OCI-M2 (cell line): ENCODE data around the gene LAMB1.

ENCODE experiments used
- DNase-seq: peaks from one replicate; lab custom pipeline; 2025; ENCODE audit not compliant: unreplicated experiment; lab: John Stamatoyannopoulos, UW

Gene LAMB1

DNA sequence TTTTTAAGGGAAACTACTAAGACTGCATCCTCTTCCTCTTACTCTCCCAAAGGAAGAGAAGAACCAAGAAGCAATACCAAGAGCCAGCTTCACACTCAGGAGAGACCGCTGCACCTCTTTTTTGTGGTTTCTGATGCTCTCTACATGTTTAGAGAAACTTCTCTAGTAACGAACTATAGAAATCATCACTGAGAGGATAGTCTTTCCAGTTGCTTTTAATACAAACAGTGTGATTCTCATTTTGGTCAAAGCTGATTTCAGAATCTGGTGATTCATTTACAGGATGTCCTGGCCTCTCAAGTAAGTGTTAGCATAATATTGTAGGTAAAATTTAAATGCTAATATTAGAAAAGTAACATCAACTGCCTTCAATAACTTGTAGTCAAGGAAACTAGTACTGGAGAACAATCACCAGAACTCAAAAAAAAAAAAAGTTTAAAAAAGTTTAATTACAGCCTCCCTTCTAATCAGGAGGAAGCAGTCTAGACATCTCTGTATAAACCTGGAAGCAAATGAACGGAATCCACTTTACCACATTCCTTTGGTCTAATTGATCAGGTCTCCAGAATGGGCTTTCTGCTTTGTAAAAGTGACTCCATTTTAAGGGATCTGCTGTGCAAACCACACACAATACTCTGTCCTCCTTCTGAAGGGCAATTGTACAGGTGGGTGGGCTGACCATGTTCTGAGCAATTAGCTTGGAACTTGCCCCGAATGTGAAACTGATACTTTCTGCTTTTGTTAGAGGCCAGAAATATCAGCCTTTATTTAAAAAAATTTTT lies 3.0 kb downstream of the LAMB1 start:
- DNase-seq: no peak

DNA sequence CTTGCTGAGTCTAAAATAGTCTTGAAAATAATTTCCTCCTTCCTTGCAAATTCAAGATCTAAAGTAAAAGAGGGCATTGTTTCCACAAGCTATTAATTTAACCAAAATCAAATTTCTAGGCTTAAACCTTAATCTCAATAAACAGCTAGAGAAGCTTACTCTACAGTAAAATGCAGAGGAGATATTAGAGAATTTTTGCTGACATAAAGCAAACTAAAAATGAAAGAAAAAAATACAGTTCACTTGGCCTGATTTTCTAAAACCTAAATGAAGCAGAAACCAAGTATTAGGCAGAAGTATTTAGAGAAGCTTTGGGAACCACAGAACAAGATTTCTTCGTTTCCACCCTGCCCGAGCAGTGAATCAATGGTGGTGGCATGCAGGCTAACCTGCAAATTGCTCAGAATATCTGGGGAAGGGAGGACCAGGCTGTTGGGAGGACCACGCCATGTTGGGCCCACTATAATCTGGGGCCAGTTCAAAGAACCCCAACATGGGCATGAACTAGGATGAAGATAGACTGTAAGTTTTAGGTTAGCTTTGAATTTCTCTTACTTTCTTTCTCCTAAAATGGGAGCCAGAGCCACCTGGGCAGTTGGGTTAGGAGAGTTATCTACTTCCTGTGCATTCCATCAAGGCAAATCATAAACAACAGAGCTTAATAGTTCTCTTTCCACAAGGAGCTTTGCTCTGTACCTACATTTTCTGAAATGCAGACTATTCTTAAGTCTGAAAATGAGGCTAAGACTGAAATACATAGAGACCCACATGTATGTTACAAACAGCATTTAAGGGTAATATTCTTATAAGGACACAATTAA lies 4.1 kb downstream of the LAMB1 start:
- no peak for DNase-seq

DNA sequence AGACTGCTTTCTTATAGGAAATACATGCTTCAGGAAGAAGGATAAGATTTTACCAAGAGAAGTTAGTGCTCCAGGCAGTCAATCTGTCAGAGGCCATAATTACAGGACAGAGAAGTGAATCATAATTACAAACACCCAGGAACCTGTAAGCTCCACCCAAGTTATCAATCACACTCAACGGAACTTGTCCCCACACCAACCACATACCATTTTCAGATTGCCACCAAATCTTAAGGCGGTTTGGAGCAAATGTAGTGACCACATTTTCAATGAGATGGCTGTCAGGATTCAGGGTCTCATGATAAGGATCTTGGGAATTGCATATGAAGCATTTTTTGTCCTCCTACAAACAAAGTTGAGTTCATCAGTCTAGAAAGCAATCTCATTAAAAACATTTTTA lies 4.8 kb downstream of the LAMB1 start:
- no peak for DNase-seq

DNA sequence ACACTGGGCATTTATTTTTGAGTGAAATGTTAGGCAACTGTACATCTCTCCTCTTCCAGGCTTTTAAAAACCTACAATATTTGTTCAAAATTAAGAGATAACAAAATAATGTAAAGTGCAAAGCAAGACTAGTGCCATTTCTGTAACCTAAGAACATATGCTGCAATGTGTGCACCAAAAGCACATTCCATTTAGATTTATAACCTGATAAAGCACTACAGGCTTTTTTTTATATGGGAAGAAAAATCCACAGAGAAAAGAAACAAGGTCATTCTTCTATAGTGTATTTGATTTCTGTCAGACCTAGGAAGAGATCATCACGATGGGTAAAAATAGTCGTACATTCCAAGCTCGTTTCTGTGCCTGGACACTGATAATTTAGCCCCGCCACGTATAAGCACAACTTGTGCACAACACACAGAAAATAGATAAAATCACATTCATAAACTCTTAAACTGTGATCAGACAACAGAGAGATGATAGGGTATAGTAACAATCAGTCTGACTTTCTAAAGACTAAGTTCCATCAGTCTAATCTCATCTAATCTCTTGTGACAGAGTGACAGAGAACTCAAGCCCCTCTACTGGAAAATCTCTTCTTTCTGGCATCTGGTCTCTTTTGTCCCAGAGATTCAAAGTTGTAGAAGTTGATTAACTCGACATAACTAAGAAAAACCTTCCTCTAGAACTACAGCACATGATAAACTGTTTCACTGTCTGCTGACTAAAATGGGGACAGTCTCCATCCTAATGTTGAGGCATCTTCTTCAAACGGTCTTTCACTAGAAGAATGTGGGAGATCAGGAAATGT lies 6.7 kb downstream of the LAMB1 start:
- no peak for DNase-seq

DNA sequence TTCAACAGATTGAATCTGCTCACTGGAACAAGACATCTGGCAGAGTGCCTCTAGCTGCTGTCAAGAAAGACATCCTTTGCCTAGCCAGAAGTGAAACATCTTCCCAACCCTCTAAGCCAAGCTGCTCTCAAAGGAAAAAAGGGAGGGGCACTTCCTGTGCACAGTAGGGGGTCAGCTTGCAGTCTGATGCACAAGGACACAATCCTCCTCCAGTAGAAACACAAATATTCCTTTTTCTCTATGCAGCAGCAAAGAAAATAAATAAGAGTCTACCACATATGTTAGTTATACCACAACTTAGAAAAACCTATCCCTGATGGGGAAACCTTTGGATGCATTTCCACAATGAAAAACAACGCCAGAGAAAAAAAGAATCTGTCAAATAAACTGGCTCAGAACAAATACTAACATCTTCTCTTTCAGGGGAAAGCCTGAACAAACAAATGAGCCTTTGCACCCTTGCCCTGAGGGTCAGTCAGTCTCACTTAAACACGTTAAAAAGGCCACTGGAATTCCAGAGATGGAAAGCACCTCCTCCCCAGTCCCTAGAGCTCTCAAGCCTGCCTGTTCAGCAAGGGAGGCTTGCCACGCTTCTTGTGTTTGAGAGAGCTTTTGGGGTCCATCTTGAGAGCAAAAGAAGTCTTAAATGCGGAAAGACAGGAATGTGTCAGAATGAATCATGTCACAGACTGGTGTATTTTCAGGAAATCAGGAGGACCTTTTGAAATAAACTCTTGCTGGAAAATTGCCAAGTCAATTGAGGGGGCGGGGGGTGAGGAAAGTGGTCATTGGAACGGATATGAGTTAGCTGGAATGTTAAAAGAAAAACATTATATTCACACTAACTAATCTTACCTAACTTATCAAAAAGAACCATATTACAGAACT lies 7.5 kb downstream of the LAMB1 start:
- no peak for DNase-seq

DNA sequence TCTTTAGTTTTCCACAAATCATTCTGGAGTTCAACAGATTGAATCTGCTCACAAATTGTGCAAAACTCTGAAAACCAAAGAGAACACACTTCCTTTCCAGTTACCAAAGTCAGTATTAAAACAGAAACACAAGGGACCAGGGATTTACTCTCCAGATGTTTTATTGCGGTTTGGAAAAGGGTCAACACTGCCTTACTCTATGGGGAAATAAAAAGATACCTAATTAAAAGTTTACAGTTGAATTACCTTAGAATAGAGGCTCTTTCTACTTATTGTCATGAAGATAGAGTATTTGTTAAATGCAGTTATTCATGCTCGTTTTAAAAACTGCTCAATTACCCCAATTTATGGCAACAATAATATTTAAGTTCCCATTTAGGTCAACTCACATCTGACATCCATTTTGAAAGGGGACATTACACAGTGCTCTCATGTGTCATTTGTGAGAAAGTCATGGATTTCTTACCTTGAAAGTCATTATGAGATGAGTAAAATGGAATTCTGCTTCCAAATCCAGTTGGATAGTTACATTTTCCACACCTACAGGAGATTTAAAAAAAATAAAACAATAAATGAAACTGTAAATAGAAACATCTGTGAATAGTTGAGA lies 8.4 kb downstream of the LAMB1 start:
- no peak for DNase-seq

DNA sequence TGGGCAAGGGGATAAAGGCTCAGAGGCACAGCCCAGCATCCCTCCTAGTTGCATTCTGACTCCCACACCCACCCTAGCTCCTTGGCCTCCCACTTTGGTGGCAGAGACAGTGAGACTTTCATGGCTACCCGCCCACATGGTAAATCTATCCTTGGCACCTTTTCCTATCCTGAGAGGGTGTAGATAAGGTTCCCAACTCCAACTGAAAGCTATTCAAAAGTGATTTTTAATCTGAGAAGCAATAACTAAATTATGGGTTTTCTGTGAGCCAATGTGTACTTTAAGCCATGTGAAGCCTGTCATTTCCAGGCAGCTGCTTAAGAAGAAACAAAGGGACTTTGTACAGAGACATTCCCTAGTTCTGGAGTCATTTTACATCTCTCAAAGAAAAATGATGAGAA lies 9.1 kb downstream of the LAMB1 start:
- no peak for DNase-seq

DNA sequence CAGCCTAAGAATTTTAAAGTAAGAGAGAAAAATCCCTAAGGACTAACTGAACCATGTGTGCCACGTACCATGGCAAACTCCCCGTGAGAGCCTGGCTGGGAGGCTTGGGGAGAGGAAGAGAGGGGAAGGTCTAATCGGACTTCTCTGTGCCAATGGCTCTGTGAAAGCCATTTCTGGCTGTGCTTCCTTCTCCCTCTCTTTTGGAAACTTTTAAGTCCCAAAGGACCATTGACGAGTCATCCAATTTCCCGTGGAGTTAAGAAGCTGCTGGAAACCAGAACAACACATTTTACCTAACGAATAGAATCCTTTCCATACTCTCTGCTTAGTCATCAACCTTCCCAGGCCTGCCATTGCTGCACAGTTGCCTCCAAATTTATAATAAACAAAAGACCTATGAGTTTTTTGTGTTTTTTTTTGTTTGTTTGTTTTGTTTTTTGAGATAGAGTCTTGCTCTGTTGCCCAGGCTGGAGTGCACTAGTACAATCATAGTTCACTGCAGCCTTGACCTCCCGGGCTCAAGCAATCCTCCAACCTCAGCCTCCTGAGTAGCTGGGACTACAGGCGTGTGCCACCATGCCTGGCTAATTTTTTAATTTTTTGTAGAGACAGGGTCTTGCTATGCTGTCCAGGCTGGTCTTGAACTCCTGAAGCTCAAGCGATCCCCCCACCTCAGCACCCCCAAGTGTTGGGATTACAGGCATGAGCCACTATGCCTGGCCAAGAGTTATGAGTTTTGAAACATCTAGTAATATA lies 13.2 kb downstream of the LAMB1 start:
- no peak for DNase-seq

DNA sequence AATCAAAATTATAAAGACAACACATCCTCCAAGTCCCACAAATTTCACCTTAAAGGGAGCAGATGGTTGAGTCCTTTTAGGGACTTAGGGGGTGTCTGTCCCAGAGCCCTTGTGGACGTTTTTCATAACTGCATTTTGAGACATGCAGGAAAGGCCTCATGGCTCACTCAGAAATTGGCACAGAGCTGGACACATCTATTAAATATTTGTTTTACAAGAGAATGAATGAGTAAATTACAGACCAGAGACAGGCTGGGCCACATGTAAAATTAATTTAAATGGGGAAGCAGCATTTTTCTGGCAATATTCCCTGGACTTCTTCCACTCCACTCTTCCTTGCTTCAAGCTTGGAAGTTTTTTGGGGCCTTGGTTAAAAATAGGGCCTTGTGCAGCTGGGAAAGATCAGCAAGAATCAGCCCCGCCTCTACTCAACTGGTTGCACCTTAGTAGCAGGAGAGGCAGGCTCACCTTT lies 20.0 kb downstream of the LAMB1 start:
- no peak for DNase-seq

DNA sequence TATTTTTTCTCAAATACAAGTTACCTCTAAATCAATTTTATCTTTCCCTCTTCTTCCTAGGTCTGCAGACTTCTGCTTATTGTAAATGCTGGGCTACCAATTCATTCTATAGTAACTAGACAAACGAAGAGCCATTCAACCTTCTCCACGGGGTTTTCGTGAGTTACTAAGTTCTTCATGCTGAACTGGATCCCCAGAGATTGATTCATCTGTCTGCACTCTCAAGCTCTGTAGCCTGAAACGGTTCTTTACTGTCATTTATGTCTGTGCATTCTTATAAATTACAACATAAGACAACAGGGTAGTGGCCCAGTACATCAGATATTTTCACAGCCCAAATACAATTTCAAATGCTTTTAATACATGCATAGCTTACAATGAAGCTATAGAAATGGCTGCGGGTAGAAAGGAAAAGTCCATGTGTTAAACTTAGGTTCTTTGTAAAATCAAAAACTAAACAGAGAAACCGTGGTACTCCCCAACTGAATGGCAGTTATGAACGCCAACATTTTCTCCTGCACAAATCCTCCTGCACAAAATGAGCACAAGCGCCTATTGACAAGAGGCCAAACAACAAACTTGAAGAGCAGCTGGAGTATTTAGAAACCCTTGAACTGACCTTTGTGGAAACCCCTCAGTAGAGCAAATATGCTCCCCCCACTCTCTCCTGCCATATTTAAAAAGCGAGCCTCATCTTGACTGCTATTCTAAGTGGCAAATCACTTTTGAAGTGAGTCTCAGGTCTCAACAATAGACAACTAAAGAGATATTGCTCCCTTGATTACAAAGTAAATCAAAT lies 20.7 kb downstream of the LAMB1 start:
- no peak for DNase-seq

DNA sequence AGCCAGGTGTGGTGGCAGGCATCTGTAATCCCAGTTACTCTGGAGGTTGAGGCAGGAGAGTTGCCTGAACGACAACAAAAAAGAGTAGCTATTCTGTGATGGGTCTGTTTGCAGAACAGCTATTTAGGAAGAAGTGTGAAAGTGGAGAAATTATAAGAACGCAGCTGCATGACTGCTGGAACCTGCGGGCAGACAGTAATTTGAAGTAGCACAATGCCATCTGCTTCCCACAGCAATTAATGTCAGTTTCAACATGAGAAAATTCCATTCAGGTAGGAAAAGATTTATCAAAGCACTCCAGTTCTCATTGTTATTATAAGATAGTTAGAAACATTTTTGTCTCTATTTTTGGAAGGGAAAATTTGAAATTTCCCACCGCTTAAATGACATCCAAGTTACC lies 21.5 kb downstream of the LAMB1 start:
- no peak for DNase-seq

DNA sequence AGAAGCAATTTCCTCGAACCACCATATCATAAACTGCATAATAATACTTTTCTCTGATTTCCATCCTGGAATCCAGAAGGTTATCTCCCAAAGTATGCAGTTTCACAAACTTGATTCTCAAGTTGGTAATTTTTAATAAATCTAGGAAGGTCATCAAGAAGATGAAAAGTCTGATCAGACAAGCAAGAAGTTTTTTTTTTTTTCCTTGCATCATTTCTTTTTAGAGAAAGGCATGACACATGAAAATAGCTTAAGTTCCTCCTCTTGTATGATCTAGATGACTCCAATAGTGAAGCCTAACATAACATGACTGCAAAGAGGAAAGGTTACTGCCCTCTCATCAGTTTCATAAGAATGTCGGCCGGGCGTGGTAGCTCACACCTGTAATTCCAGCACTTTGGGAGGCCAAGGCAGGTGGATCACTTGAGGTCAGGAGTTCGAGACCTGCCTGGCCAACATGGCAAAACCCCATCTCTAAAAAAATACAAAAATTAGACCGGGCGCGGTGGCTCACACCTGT lies 22.2 kb downstream of the LAMB1 start:
- no peak for DNase-seq

DNA sequence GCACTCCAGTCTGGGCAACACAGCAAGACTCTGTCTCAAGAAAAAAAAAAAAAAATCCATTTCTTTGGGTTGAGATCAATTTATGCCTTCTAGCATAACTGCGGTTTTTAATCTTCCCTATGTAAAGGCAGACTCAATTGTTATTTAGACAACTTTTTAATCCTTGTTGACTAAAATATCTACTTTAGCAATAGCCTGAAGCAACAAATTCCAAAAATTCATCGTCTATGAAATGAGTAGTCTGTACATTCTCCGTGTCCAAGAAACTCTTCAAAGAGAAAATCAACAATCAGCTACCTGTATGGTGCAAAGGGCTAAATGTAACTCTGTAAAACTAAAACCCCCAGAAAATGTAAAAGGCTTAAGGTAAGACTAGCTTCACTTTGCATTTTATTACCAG lies 22.8 kb downstream of the LAMB1 start:
- DNase-seq: no peak

DNA sequence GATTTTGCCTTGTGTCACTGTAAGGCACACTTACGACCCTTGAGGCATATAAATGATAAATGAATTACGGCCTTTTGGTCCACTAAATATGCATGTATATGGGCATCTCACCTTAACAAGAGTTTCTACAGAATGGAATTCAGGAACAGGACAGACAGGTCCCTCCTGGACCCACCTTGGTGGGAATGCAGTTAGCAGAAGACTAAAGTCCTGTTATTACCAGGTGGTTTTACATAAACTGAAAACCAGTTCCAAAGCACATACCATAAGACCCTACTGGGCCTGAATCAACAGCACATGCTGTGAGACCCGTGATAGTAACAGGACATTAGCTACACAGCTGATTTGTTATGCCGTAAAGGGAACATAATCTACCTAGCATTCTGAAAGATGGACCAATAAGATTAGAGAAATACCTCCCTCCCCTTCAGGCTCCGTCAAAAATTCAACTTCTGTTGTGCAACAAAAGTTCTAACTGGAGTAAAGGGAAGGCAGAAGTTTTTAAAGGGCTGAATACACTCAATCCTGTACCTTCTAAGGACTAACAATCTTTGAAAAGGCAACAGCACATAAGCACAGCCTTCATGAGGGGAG lies 24.0 kb downstream of the LAMB1 start:
- no peak for DNase-seq

DNA sequence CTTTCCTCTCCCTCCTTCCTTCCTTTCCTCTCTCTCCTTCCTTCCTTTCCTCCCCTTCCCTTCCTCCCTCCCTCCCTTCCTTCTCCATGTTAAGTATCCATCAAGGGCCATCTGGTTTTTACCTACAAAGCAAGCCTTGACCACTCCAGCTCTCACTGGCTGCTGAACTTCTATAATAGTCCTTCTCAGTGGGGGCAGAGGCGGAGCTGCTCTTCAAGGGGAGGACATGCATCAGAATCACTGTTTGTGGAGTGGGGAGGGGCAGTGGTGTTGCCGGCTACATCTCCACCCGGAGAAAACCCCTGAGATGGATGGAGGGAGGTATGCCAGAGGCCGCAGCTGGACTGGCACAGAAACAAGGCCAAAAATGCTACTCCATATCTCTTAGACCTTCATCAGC lies 25.9 kb downstream of the LAMB1 start:
- DNase-seq: no peak

DNA sequence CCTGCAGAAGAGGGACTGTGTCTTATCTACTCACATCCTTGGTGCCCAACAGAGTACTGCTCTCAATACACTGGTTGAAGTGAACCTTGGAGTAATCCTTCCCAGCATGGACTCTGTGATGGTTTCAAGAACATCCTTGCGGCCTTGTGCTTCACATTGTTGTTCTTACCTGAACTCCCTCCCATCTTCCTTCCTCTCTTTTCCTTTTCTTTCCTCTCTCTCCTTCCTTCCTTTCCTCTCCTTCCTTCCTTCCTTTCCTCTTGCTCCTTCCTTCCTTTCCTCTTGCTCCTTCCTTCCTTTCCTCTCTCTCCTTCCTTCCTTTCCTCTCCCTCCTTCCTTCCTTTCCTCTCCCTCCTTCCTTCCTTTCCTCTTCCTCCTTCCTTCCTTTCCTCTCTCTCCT lies 26.3 kb downstream of the LAMB1 start:
- no peak for DNase-seq

DNA sequence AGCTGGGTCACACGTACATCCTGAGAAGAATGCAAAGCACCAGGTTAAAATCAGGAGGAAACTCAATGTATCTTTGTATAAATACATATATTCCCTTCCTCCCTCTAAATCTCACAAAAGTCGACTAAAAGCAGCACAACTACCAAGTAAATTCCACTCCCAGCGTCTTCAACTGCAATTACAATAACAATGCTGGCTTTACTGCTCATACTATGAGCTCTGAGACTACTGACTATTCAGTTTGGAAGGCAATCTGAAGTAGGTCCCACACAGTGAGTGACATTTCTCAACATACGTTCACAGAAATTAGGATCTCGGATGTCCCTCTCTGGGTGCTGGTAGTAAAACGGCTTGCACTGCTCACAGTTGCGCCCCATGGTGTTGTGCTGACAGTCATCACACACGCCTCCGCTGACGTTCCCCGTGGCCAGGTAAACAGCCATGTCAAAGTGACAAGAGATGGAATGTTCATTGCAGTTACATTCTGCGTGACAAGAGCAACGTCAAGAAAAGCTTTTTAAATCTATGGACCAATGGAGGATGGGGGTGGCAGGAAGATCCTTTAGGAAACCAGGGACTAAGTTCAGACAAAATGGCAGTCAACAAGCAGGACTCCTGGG lies 27.5 kb downstream of the LAMB1 start:
- DNase-seq: no peak

DNA sequence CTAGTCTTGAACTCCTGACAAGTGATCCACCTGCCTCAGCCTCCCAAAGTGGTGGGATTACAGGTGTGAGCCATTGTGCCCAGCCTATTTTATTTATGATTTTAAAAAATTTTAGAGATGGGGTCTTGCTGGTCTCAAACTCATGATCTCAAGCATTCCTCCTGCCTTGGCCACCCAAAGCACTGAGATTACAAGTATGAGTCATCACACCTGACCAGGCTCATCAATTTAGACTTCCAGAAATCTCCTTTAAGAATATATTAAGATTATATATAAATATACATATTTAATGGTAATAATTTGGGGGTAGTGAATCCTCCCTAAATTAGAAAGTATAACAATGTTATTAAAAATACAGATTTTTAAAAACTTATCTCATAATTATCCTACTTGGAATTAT lies 29.1 kb downstream of the LAMB1 start:
- no peak for DNase-seq
